ENCODE data around the gene EGR1. TPM values are rescaled to one million over a fixed set of nuclear protein-coding genes. Genes with fewer than 3 reads are reported as not detected.

EGR1 gene
- total and polyA plus RNA-seq, 4 donors: 1.4 to 88.7 (median 13.1) TPM

DNA sequence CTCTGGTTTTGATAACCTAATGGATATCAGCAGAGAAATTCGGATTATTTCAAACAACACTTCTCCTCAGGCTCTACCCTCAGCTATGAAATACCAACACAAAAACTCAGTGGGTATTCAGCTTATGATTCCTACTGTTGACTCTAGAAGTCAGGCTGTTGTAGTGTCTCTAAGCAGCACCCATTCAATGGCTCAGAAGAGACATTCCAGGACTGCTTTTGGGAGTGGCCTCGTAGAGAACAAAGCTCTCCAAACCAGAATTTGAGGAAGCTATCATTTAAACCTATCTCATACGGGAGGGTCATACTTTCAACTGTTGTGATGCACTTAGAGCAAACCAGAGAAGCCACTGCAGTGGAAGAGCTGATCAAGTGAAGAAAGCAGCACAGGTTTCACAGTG lies 43.7 kb downstream of the EGR1 start:
- DNase-seq (ENCODE audit: low spot score): no peak
- Histone ChIP-seq H3K27me3 (ENCODE audit: control insufficient read depth in 4 of 4, insufficient read depth in 4 of 4, low read length in 3 of 4) (no peaks in the 10 kb centered on the region), H3K9ac (ENCODE audit: low read depth in 1 of 2, low read length in 2 of 2) (no peak overlapping the region), H3K36me3 (ENCODE audit: control insufficient read depth in 4 of 4, insufficient read depth in 3 of 4, low read depth in 1 of 4, low read length in 3 of 4) (peaks cover 11 to 41% (median 29%) of the 10 kb centered on the region in 4 donors), H3K9me3 (ENCODE audit: control insufficient read depth in 4 of 4, low read length in 3 of 4) (no peaks in the 10 kb centered on the region), H3K4me3 (ENCODE audit: low read depth in 1 of 3, low read length in 3 of 3) (no peak overlapping the region), H3K4me1 (ENCODE audit: control insufficient read depth in 4 of 4, insufficient read depth in 4 of 4, low read length in 3 of 4) (peaks cover 11 to 39% (median 34%) of the 10 kb centered on the region in 4 donors), H3K27ac (ENCODE audit: low read depth in 1 of 2, low read length in 2 of 2) (no peak overlapping the region)
- WGBS: 85% methylated on average over 3 of the region's 3 CpGs
- TF ChIP-seq ATF3 (IDR thresholded peaks at IDR 0.05) (no peak), CTCF (IDR thresholded peaks at IDR 0.05; ENCODE audit: low read depth, low read length, missing input control) (no peak), HNF4G (IDR thresholded peaks at IDR 0.05) (no peak), YY1 (IDR thresholded peaks at IDR 0.05) (no peak), NR2F2 (IDR thresholded peaks at IDR 0.05) (no peak)

DNA sequence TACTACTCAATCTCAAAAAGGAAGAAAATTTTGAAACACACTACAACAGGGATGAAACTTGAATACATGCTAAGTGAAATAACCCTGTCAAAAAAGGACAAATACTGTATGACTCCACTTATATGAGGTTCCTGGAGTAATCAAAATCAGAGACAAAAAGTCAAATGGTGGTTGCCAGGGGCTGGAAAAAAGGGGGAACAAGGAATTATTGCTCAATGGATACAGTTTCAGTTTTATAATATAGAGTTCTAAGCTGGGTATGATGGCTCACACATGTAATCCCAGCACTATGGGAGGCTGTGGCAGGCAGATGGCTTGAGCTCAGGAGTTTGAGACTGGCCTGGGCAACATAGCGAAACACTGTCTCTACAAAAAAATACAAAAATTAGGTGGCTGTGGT lies 48.7 kb downstream of the EGR1 start:
- no peak for TF ChIP-seq TAF1 (conservative IDR thresholded peaks at IDR 0.05)
- TF ChIP-seq GABPA (IDR thresholded peaks at IDR 0.05 in 1 of 2, conservative IDR thresholded peaks at IDR 0.05 in 1 of 2): no peak
- no peak for TF ChIP-seq SP1 (IDR thresholded peaks at IDR 0.05)
- TF ChIP-seq RXRA (IDR thresholded peaks at IDR 0.05): no peak
- TF ChIP-seq CTCF (IDR thresholded peaks at IDR 0.05; ENCODE audit: low read depth, low read length, missing input control): no peak
- WGBS: 98% methylated on average over 1 of the region's 1 CpG

DNA sequence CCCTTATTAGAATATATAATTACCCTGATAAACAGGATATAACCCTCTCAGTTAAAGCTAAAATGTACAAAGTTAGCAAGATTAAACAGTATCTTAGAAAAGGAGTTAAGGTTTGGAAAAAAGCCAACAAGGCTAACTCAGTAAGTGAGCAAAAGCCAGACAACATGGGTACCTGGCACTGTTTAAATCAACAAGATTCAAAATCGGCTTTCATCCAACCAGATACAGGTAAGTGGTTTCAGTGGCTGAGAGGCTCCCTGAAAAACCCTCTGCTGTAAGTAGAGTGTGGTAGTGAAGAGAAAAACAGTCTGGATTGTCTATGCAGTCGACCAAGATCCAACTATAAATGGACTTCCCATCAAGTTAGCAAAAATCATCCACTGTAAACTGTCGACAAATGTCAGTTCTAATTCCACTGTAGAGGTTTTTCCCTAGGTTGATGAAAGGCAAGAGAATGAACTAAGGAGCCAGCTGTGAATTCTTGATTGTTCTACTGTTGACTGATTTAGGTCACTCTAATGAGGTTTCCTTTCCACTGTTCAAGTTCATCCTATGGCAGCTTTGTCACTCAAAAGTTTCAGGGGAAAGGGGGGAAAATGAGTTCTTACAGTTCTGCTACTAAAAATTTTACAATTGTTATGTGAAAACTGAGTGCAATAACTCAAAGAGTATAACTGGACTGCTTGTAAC lies 50.4 kb downstream of the EGR1 start:
- H3K9me3 ChIP-seq (ENCODE audit: control insufficient read depth in 4 of 4, low read length in 3 of 4): no peaks in the 10 kb centered on the region
- TF ChIP-seq HNF4G (IDR thresholded peaks at IDR 0.05) (no peak), YY1 (IDR thresholded peaks at IDR 0.05) (no peak), RAD21 (IDR thresholded peaks at IDR 0.05) (no peak), ATF3 (IDR thresholded peaks at IDR 0.05) (no peak), CTCF (IDR thresholded peaks at IDR 0.05; ENCODE audit: low read depth, low read length, missing input control) (no peak), JUND (IDR thresholded peaks at IDR 0.05) (no peak), FOXA1 (IDR thresholded peaks at IDR 0.05) (no peak), NR2F2 (IDR thresholded peaks at IDR 0.05) (no peak), TAF1 (conservative IDR thresholded peaks at IDR 0.05) (no peak), HNF4A (conservative IDR thresholded peaks at IDR 0.05) (no peak), RXRA (IDR thresholded peaks at IDR 0.05) (no peak), SP1 (IDR thresholded peaks at IDR 0.05) (no peak)
- TF ChIP-seq, protein P1, sequence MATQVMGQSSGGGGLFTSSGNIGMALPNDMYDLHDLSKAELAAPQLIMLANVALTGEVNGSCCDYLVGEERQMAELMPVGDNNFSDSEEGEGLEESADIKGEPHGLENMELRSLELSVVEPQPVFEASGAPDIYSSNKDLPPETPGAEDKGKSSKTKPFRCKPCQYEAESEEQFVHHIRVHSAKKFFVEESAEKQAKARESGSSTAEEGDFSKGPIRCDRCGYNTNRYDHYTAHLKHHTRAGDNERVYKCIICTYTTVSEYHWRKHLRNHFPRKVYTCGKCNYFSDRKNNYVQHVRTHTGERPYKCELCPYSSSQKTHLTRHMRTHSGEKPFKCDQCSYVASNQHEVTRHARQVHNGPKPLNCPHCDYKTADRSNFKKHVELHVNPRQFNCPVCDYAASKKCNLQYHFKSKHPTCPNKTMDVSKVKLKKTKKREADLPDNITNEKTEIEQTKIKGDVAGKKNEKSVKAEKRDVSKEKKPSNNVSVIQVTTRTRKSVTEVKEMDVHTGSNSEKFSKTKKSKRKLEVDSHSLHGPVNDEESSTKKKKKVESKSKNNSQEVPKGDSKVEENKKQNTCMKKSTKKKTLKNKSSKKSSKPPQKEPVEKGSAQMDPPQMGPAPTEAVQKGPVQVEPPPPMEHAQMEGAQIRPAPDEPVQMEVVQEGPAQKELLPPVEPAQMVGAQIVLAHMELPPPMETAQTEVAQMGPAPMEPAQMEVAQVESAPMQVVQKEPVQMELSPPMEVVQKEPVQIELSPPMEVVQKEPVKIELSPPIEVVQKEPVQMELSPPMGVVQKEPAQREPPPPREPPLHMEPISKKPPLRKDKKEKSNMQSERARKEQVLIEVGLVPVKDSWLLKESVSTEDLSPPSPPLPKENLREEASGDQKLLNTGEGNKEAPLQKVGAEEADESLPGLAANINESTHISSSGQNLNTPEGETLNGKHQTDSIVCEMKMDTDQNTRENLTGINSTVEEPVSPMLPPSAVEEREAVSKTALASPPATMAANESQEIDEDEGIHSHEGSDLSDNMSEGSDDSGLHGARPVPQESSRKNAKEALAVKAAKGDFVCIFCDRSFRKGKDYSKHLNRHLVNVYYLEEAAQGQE (IDR thresholded peaks at IDR 0.05): no peak

More for the DNA sequence above, 48.7 kb downstream of the EGR1 start:
- H3K4me1 ChIP-seq (ENCODE audit: control insufficient read depth in 4 of 4, insufficient read depth in 4 of 4, low read length in 3 of 4): peaks cover 0 to 6% (median 2%) of the 10 kb centered on the region in 4 donors
- H3K27ac ChIP-seq (ENCODE audit: low read depth in 1 of 2, low read length in 2 of 2): no peak overlapping the region
- H3K9ac ChIP-seq (ENCODE audit: low read depth in 1 of 2, low read length in 2 of 2): no peak overlapping the region
- no peak for DNase-seq (ENCODE audit: low spot score)
- H3K36me3 ChIP-seq (ENCODE audit: control insufficient read depth in 4 of 4, insufficient read depth in 3 of 4, low read depth in 1 of 4, low read length in 3 of 4): peaks cover 10 to 60% (median 47%) of the 10 kb centered on the region in 4 donors
- H3K9me3 ChIP-seq (ENCODE audit: control insufficient read depth in 4 of 4, low read length in 3 of 4): no peaks in the 10 kb centered on the region
- H3K27me3 ChIP-seq (ENCODE audit: control insufficient read depth in 4 of 4, insufficient read depth in 4 of 4, low read length in 3 of 4): no peaks in the 10 kb centered on the region
- H3K4me3 ChIP-seq (ENCODE audit: low read depth in 1 of 3, low read length in 3 of 3): no peak overlapping the region

More for the DNA sequence above, 50.4 kb downstream of the EGR1 start:
- no peak for DNase-seq (ENCODE audit: low spot score)
- peaks cover 7 to 53% (median 39%) of the 10 kb centered on the region in 4 donors for H3K36me3 ChIP-seq (ENCODE audit: control insufficient read depth in 4 of 4, insufficient read depth in 3 of 4, low read depth in 1 of 4, low read length in 3 of 4)
- no peak overlapping the region for H3K4me3 ChIP-seq (ENCODE audit: low read depth in 1 of 3, low read length in 3 of 3)
- peaks cover 0 to 6% (median 2%) of the 10 kb centered on the region in 4 donors for H3K4me1 ChIP-seq (ENCODE audit: control insufficient read depth in 4 of 4, insufficient read depth in 4 of 4, low read length in 3 of 4)
- WGBS: 77% methylated on average over 3 of the region's 3 CpGs
- no peak overlapping the region for H3K27ac ChIP-seq (ENCODE audit: low read depth in 1 of 2, low read length in 2 of 2)
- no peak overlapping the region for H3K9ac ChIP-seq (ENCODE audit: low read depth in 1 of 2, low read length in 2 of 2)
- no peaks in the 10 kb centered on the region for H3K27me3 ChIP-seq (ENCODE audit: control insufficient read depth in 4 of 4, insufficient read depth in 4 of 4, low read length in 3 of 4)
